ENCODE data around the gene PRKCA. TPM values are rescaled to one million over a fixed set of nuclear protein-coding genes. Genes with fewer than 3 reads are reported as not detected.

The PRKCA gene
- total RNA-seq, 2 donors from 2014 or later, result 84.9 to 93.9 TPM

DNA sequence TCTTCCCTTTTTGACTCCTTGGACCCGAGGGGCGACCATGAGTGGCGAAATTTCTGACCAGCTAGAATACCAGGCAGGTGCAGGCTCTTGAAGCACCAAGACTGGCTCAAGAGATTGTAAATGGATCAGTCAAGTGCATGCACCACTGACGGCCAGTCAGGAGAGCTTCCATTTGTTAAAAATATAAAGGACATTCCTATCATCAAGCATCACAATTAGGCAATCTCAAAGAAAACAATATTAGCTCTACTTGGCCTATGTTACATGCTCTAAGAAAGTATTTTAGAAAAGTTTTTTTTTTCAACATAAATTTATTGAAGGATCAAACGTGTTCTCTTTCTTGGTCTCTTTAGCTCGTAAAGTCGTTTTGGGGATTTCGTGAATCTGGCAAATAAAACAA is 1.5 kb upstream of the PRKCA start:
- H3K9me3 ChIP-seq (ENCODE audit: control insufficient read depth, low read length, poor library complexity, severe bottlenecking), result no peaks in the 10 kb centered on the region
- DNase-seq, result no peak
- H3K36me3 Mint-ChIP-seq (ENCODE audit: low read depth), result peaks cover 8% of the 10 kb centered on the region
- peak overlapping the region; percentile 86 for H3K27ac Mint-ChIP-seq
- H3K4me3 Mint-ChIP-seq, result peak overlapping the region; percentile 97
- ATAC-seq, result no peak
- H3K27me3 Mint-ChIP-seq, result no peaks in the 10 kb centered on the region
- H3K4me1 Mint-ChIP-seq, result peaks cover 39% of the 10 kb centered on the region

DNA sequence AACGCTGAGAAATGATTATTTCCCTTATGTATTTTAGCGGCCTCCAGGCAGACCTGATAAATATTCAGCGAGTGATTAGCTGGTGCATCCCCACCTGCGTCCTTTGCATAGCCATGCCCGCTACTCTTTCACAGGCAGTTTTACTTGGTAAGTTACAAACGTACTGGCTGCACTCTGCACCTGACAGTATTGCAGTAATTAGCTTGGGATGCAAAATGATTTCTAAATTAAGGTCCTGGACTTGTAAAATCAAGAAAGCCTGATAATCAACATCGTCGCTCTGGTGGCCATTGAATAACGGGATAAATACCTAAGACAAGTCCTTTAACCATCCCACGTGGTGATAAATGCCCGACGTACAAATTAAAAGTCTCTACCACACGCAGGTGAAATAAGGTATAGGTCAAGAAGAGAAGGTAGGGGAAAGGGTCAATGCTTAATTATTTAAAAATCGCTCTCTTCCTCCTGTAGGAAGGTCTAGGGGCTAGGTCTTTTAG is 998 bp upstream of the PRKCA start:
- Mint-ChIP-seq H3K36me3 (ENCODE audit: low read depth) (peaks cover 8% of the 10 kb centered on the region), H3K4me1 (peaks cover 41% of the 10 kb centered on the region), H3K4me3 (peak overlapping the region; percentile 97), H3K27me3 (no peaks in the 10 kb centered on the region), H3K27ac (peak overlapping the region; percentile 86)
- DNase-seq (no peak), ATAC-seq (no peak)
- H3K9me3 ChIP-seq (ENCODE audit: control insufficient read depth, low read length, poor library complexity, severe bottlenecking), result no peaks in the 10 kb centered on the region

DNA sequence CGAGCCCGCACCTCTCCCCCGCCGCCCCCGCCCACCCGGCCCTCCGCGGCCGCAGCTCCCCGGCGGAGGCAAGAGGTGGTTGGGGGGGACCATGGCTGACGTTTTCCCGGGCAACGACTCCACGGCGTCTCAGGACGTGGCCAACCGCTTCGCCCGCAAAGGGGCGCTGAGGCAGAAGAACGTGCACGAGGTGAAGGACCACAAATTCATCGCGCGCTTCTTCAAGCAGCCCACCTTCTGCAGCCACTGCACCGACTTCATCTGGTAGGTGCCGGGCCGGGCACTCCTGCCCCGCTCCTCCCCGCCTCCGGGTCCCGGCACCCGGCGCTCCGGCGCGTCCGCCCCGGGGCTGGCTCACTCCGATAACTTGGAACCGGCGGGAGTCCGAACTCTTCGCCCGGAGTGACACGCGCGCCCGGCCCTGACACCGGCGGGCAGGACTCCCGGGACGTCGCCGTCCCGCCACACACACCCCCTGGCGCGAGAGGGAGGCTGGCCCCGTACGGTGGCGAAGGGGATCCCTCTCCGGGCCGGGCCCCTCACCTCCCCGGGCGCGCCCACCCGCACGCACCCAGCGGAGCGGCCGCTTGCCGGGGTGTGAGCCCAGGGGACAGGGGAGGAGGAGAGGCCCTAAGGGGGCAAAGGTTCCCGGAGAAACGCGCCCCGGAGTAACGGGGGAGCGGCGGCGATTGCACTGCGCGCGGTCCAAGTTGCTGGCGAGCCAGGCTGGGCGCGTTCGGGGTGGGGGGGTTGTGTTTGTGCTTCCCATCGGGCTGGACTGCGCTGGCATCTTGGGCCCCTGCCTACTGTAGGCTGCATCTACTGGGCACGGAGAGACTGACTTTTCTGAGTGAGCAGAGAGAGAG is 581 bp downstream of the PRKCA start:
- H3K9me3 ChIP-seq (ENCODE audit: control insufficient read depth, low read length, poor library complexity, severe bottlenecking), result no peaks in the 10 kb centered on the region
- peak overlapping the region; percentile 91 for H3K27ac Mint-ChIP-seq
- ATAC-seq (peak; percentile 49), DNase-seq (peak; percentile 16 to 39 (median 20))
- H3K27me3 Mint-ChIP-seq, result no peaks in the 10 kb centered on the region
- peaks cover 8% of the 10 kb centered on the region for H3K36me3 Mint-ChIP-seq (ENCODE audit: low read depth)
- H3K4me1 Mint-ChIP-seq, result peaks cover 50% of the 10 kb centered on the region
- H3K4me3 Mint-ChIP-seq, result peak overlapping the region; percentile 97

DNA sequence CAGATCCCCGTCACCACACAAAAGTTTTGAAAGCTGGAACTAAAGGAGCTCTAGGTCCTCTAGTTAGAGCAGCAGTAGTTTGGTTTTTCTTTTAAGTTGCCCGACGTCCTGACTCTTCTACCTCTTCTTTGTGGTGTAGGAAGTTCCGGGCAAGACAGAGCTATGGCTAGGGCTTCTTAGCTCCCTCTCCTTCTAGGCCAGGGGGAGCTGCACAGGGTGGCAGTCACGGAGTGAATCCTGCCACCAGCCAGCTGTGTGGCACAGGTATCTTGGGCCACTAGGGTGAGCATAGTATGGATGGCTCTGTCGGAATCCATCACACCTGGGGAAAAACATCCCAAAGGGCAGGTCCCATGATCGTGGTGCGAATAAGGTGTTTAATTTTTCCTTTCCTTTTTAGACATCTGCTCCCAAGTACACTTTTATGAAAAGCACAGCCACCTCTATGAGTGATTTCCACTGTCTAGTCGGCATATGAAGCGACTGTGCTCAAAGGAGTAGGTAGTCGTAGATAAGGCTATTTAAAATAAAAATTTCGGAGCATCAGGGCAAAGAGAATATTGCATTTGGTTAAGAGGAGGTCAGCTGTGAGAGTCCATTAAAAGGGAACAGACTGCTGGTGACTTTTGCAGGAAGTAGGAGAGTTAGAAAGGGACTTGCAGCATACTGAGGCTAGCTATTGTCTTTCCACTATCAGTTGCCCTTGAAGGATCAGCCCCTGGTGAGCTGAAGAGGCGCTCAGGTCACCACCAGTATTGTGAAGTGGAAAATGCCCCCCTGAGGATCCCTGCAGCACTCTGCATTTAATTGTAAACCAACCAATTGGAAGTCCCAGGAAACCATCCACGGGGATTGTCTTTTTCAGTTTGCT is 2.1 kb downstream of the PRKCA start:
- Mint-ChIP-seq H3K4me1 (peaks cover 57% of the 10 kb centered on the region), H3K27ac (peak overlapping the region; percentile 91), H3K36me3 (ENCODE audit: low read depth) (peaks cover 8% of the 10 kb centered on the region), H3K27me3 (no peaks in the 10 kb centered on the region), H3K4me3 (peak overlapping the region; percentile 97)
- peak; percentile 53 for ATAC-seq
- DNase-seq, result peak in 1 of 3 donors; percentile 17
- H3K9me3 ChIP-seq (ENCODE audit: control insufficient read depth, low read length, poor library complexity, severe bottlenecking), result no peaks in the 10 kb centered on the region

DNA sequence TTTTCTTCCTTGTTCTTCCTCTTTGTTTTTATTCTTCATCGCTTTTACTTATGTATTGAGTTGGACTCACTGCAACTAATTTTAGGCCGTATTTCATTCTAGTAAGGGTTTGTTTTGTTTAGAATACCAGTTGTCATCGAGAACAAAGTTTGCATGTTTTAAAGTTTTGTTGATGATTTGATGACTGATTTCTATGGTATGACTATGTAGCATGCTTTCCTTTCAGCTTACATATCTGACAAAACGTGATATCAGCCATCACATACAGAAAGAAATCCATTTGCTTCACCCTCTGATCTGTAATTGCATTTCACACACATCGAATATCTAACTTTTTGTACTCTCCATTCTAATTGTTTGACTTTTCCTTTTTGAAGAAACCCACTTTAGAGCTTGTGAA is 4.0 kb downstream of the PRKCA start:
- Mint-ChIP-seq H3K36me3 (ENCODE audit: low read depth) (peaks cover 8% of the 10 kb centered on the region), H3K4me3 (peak overlapping the region; percentile 71), H3K4me1 (peaks cover 54% of the 10 kb centered on the region), H3K27me3 (no peaks in the 10 kb centered on the region), H3K27ac (peak overlapping the region; percentile 91)
- H3K9me3 ChIP-seq (ENCODE audit: control insufficient read depth, low read length, poor library complexity, severe bottlenecking), result no peaks in the 10 kb centered on the region
- DNase-seq (no peak), ATAC-seq (no peak)

DNA sequence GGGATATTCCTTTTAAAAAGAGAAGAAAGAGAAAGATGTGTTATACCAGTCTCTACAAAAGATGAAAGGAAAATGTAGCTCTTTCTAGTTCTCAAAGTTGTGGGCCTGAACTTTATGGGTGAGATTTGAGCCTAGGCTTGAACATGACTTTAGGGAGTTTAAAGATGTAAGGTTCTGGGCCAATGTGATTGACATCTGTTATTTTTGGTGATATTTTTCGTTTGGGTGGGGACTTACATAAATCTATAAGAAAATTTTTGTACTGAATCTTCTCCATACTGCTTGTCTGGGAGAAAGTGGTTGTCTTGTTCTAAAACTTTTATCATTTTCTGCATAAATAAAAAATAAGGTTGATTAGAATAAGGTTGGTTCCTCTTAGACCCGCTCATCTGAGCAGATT is 4.8 kb downstream of the PRKCA start:
- no peak overlapping the region for H3K4me3 Mint-ChIP-seq
- peak overlapping the region; percentile 91 for H3K27ac Mint-ChIP-seq
- no peak for DNase-seq
- peaks cover 54% of the 10 kb centered on the region for H3K4me1 Mint-ChIP-seq
- no peaks in the 10 kb centered on the region for H3K27me3 Mint-ChIP-seq
- ATAC-seq, result no peak
- no peaks in the 10 kb centered on the region for H3K9me3 ChIP-seq (ENCODE audit: control insufficient read depth, low read length, poor library complexity, severe bottlenecking)
- H3K36me3 Mint-ChIP-seq (ENCODE audit: low read depth), result peaks cover 2% of the 10 kb centered on the region

DNA sequence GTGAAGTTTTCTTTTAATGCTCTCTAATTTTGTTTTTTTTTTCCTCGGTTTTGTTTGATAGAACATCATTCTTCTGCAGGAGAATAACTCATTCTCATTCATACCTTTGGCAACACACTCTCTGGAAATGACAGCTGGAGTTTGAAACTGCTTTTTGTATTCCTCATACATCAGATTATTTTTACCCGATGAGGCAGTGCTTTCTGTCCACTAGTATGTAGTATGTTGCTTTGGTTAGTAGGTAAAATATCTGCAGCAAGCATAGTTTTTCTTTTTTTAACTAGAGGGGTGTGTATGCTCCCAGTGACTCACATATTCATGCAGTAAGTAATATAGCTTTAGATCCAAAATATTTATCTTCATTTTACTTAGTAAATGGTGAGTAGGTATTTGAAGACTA is 6.4 kb downstream of the PRKCA start:
- DNase-seq (no peak), ATAC-seq (no peak)
- H3K36me3 Mint-ChIP-seq (ENCODE audit: low read depth), result peaks cover 2% of the 10 kb centered on the region
- no peaks in the 10 kb centered on the region for H3K9me3 ChIP-seq (ENCODE audit: control insufficient read depth, low read length, poor library complexity, severe bottlenecking)
- no peak overlapping the region for H3K4me3 Mint-ChIP-seq
- peaks cover 65% of the 10 kb centered on the region for H3K4me1 Mint-ChIP-seq
- H3K27me3 Mint-ChIP-seq, result no peaks in the 10 kb centered on the region
- H3K27ac Mint-ChIP-seq, result peak overlapping the region; percentile 46

DNA sequence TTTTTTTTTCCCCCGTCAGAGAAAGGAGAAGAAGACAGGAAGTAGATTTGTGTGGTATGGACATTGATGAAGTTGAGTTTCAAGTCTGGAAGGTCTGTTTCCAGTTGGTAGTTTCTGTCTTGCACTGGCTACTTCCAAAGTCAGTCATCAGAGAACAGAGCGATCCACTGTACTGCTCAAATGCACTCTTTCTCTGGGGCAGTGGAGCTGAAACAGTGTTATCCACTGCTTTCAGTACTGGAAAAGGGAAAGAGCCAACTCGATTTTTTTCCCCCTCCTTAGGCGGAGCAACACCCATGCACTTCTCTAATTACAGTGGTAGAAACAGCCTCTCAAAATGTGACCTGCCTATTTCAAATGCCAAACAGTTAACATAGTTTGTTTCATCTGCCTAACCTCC is 7.4 kb downstream of the PRKCA start:
- H3K27me3 Mint-ChIP-seq, result no peaks in the 10 kb centered on the region
- H3K9me3 ChIP-seq (ENCODE audit: control insufficient read depth, low read length, poor library complexity, severe bottlenecking), result no peaks in the 10 kb centered on the region
- DNase-seq (no peak), ATAC-seq (no peak)
- H3K4me3 Mint-ChIP-seq, result no peak overlapping the region
- H3K36me3 Mint-ChIP-seq (ENCODE audit: low read depth), result peaks cover 2% of the 10 kb centered on the region
- peak overlapping the region; percentile 46 for H3K27ac Mint-ChIP-seq
- H3K4me1 Mint-ChIP-seq, result peaks cover 61% of the 10 kb centered on the region

DNA sequence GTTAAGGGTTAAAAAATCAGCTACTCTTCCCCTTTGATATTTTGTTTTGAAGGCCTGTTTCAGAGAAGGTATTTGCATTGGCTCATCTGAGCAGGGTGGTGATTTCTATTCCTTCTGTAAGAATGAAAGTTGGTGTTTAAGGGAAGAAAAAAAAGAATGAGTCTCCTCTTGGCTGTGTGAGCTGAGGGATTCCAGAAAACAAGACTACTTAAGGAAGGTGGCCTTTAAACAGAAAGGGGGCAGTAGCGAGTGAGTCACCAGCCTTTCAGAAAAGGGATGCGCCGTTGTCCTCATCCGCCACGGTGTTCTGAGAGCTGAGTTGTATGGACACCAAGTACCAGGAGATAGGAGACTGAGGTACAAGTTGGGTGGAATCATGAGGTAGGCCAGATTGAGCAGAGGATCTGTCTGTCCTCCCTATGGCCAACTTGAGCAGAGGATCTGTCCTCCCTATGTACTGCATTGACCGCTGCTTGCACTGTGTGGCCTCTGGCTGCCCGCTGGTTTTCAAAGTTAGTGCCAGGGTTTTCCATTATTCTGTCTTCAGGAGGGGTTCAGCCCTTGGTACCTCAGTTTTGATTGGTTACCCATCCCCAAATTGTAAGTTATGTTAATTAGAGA is 8.2 kb downstream of the PRKCA start:
- DNase-seq (no peak), ATAC-seq (peak; percentile 36)
- H3K9me3 ChIP-seq (ENCODE audit: control insufficient read depth, low read length, poor library complexity, severe bottlenecking), result no peaks in the 10 kb centered on the region
- H3K36me3 Mint-ChIP-seq (ENCODE audit: low read depth), result peaks cover 2% of the 10 kb centered on the region
- H3K27me3 Mint-ChIP-seq, result no peaks in the 10 kb centered on the region
- peak overlapping the region; percentile 8 for H3K4me3 Mint-ChIP-seq
- H3K4me1 Mint-ChIP-seq, result peaks cover 57% of the 10 kb centered on the region
- peak overlapping the region; percentile 46 for H3K27ac Mint-ChIP-seq

DNA sequence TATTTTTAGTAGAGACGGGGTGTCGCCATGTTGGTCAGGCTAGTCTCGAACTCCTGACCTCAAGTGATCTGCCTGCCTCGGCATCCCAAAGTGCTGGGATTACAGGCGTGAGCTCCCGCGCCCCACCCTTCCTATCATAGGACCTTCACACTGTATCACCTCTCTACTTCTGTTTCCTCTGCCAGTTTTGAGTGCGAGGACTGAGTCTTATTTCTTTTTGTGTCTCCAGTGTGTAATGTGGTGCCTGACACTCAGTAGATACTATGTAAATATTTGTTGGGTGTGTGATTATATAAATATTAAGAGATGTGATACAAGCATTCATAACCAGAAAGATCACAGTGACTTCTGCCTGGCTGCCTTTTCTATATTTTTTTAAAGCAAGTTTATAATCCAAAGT is 10.5 kb downstream of the PRKCA start:
- H3K27me3 Mint-ChIP-seq, result no peaks in the 10 kb centered on the region
- DNase-seq (no peak), ATAC-seq (no peak)
- no peaks in the 10 kb centered on the region for H3K9me3 ChIP-seq (ENCODE audit: control insufficient read depth, low read length, poor library complexity, severe bottlenecking)
- peak overlapping the region; percentile 74 for H3K27ac Mint-ChIP-seq
- peaks cover 5% of the 10 kb centered on the region for H3K36me3 Mint-ChIP-seq (ENCODE audit: low read depth)
- peak overlapping the region; percentile 47 for H3K4me3 Mint-ChIP-seq
- peaks cover 58% of the 10 kb centered on the region for H3K4me1 Mint-ChIP-seq

DNA sequence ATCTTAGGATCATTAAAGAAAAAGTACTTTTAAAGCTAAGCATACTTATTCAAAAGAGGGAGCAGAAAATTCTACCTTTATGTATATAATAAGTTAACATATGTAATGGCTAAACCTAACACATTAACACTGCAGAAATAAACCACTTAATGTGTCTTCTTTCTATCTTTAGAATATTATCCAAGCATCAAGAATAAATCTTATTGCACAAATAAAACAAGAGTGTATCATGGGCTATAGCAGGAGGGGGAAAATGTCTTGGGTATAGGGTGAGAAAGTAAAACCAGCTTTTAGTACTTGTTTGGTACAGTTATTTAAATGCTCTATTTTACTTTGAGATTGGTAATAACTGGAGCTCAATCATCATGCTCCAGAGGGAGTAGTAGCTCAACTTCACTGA is 10.9 kb downstream of the PRKCA start:
- no peaks in the 10 kb centered on the region for H3K27me3 Mint-ChIP-seq
- peak overlapping the region; percentile 74 for H3K27ac Mint-ChIP-seq
- peaks cover 56% of the 10 kb centered on the region for H3K4me1 Mint-ChIP-seq
- ATAC-seq (no peak), DNase-seq (no peak)
- H3K9me3 ChIP-seq (ENCODE audit: control insufficient read depth, low read length, poor library complexity, severe bottlenecking), result no peaks in the 10 kb centered on the region
- H3K36me3 Mint-ChIP-seq (ENCODE audit: low read depth), result peaks cover 5% of the 10 kb centered on the region
- peak overlapping the region; percentile 1 for H3K4me3 Mint-ChIP-seq

DNA sequence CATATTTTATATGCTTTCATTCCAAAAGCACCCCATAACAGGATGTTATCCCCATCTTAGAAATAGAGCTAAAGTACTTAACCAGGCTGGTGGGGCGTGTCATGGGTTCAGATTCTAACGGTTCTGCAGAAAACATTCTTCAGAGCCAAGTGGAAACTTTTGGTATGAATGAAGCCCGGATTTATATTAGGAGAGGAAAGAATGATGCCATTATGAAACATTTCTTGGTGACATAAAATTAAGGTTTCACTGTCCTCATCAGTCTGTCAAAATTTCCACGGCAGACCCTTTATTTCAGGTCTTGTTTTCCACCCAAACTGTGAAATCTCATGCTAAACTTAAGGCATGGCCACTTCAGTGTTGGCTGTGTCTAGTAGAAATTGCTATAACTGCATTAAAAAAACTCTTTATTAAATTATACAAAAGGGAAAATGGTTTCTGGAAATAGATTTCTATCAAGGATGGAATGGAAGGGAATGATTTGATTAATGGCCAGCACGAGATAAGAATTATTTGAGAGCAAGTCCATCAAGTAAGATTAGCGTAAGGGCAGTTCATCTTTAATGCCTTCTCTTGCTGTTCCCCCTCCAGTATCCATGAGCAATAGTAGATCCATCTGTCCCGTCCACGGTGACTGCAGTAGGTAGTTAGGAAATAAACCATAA is 11.7 kb downstream of the PRKCA start:
- H3K9me3 ChIP-seq (ENCODE audit: control insufficient read depth, low read length, poor library complexity, severe bottlenecking), result no peaks in the 10 kb centered on the region
- ATAC-seq (no peak), DNase-seq (no peak)
- Mint-ChIP-seq H3K27me3 (no peaks in the 10 kb centered on the region), H3K4me3 (no peak overlapping the region), H3K4me1 (peaks cover 54% of the 10 kb centered on the region), H3K36me3 (ENCODE audit: low read depth) (peaks cover 5% of the 10 kb centered on the region), H3K27ac (peak overlapping the region; percentile 74)

Measured in T-helper 17 cell (primary cell).